Dermis microvascular lymphatic vessel endothelial cell (primary cell): ENCODE results near the gene GALNT2. TPM values are rescaled to one million over a fixed set of nuclear protein-coding genes. Genes with fewer than 3 reads are reported as not detected.

Experiments
- DNase-seq, 2 donors: peaks; one replicate each; pipeline versions ENCODE4 v3.0.0 to v3.0.0-alpha.2; 2010; ENCODE audit warnings: low read depth in 2 of 2
- total RNA-seq: library from RNA; depleted of rRNA; stranded (reverse); fragments of >200 nt; gene quantifications from 2 replicates; pipeline ENCODE4 v1.2.1, GENCODE V29; 2014

GALNT2 gene
- total RNA-seq, result 38.1 and 46.9 TPM in 2 replicates

DNA sequence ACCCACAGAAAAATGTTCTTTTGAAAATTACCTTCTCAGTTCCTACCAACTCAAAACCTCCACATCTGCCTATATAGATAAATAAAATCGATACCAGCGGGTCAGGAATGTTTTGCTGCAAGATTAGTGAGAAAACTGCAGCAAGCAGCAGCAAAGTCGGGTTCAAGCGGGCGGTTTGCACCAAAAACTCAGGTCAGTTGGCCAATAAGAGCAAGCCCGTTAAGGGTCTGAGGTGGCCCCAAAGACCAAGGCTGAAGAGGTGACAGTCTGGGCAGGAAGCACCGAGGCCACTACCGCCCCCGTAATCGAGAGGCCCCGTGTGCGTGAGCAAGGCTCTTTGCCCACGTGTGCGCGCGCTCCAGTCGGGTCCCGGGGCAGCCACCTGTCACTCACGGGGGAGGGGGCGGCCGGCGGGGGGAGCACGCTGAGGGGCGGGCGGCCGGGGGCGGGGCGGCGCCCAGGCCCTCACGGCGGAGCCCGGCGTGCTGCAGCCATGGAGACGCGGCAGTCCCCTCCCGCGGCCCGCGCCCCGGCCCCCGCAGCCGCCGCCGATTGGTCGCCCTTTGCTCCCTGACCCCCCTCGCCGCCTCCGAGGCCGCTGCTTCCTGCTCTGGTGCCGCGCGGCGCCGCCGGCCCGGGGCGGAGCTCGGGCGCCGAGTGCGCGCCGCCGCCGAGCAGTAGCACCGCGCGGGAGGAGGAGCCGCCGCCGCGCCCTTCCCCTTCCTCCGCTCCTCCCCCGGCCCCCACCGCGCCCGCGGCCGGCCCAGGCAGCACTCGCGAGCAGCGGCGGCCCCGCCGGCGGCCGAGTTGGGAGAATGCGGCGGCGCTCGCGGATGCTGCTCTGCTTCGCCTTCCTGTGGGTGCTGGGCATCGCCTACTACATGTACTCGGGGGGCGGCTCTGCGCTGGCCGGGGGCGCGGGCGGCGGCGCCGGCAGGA is at the start of gene GALNT2:
Gene GALNT2, plus strand, starts transcription at position 773 of the 939 bp plus-strand sequence. Its CDS starts 43 bp downstream, at position 816.
- DNase-seq, result peak; percentile 36 to 87

DNA sequence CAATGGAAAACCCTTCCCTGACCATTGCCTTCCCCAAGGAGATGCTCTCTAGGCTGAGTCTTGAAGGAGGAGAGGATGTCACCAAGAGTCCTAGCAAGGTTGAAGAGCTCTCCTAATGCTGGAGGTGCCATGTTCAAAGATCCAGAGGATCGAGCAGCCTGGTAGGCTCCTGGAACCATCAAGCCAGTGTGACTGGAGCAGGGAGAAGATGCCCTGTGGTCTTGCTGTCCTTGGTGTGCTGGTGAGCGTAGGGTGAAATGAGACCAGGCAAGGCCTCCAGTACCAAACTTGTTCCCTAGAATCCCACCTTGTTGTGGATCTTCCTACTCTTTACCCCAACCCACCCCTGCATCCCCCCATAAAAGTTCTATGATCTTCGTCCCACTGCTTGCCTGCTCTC is 46.6 kb upstream of the GALNT2 start:
- DNase-seq, result no peak

DNA sequence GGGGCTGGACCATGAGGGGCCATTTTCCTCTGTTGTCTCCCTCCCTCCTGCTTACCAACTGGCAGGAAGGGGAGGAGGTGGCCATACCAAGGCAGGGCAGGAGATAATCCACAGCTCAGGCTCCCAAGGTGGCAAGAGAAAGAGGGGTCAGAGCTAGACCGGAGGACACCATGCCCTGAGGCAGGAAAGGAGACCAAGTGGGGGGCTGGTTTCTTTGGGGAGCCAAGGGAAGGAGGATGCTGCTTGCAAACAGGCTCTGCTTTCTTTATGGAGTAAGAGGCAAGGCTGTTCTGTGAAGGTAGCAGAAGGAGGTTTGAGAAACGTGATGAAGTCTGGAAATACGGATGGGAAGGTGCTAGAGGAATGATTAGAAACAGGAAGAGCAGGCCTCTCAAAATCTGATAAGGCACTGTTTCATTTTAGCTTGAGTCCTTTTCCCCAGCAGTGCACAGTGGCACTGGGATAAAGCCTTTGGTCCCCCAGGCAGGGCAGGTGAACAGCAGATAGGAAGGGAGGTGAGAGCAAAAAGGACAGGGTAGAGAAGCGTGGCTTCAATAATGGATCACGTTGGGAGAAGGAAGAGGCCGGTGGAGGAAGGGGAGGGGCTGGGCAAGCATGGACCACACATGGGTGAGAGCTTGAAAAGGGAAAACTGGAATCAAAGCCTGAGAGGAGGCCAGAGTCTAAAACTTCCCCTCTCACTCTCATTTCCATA is 44.2 kb upstream of the GALNT2 start:
- no peak for DNase-seq

DNA sequence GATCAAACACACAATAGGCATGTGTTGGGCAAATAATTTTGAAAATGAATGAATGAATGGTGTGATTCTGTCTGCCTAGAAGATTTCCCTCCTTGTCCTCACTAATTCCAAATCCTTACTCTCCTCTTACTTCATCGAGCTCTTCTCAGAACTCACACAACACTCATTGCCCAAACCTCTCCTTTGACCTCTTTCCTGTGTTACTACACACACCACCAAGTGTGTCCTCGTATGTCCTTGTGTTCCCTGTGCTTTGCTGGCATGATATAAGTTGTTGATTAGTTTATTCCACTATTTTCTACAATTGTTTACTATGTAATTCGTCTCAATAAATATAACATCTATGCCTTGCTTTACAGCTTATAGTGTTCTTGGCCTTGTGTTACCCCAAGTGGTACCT is 41.4 kb upstream of the GALNT2 start:
- no peak for DNase-seq

DNA sequence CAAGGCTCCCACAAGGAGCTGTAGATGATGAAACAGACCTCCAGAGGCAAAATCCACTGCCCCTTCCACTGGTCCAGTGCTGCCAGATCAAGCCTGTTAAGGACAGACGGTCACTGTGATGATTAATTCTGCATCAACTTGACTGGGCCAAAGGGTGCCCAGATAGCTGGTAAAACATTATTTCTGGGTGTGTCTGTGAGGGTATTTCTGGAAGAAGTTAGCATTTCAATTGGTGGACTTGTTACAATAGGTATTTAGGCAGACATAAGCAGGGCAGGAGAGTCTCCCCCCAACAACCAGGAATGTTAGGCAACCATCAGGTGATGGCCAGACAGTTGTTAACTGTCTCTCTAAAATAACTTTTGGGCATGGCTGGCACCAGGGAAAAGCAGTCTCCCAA is 40.9 kb upstream of the GALNT2 start:
- DNase-seq, result no peak

DNA sequence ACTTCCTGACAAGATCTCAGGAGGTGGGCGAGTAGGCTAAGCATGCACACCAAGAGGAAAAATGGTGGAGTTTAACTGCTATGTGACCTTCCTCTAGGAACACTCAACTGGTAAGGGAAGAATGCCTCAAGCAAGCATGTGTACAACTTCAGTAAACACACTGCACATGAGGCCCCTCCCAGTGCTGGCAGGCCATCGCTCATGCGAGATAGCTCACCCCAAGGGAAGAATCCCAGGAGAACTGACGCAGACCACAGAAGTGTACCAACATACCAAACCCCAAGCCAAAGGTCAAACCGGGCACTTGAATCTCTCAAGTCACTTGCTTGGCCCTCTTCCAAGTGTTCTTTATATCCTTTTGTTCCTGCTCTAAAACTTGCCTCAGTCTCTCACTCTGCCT is 40.5 kb upstream of the GALNT2 start:
- no peak for DNase-seq

DNA sequence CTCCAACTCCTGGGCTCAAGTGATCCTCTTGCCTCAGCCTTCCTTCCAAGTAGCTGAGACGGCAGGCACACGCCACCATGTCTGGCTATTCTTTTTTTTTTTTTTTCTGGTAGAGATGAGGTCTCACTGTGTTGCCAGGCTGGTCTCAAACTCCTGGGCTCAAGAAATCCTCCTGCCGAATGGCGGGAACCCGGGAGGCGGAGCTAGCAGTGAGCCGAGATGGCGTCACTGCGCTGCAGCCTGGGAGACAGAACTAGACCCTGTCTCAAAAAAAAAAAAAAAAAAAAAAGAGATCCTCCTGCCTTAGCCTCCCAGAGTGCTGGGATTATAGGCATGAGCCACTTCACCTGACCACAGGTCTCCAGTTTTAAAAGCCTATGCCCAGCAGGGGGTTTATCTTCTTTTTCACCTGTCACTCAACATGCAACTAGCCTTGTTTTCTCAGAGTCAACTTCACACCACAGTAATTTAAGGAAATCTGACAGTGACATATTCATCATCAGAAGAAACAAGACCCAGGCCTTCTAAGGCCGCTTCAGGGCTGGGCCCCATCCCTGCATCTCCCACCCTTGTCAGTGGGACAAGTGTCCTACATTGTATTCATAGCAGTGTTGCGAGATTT is 38.3 kb upstream of the GALNT2 start:
- DNase-seq, result no peak

DNA sequence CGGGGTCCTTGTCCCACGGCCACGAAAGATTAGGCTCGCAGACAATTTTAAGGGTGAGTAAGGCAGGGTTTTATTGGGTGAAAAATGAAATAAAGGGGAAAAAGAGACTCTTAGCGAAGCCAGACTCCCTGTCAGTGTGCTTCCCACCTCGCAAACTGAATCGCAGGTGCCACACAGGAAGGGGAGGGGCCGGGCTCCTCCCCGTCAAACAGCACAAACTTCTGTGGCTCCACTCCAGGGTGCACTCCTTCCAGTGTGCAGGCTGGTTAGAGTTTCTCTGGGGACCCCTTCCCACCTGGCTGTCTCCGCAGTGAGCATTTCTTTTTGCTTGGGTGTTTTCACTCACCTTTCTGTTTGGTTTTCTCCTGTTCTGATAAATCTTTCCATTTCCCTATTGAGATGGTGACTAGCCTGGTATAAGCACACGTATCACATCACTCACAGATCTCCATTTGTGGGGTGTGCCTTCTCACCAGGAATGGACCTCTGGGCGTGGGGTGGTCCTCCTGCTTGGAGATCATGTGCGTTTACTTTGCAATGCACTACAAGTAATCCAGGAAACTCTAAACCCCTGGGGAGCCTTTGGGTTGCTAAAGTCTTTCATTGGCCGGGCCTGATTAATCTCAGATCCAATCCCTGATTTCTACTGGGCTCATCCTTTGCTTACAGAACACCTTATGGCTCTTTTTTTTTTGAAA is 37.6 kb upstream of the GALNT2 start:
- DNase-seq, result no peak

DNA sequence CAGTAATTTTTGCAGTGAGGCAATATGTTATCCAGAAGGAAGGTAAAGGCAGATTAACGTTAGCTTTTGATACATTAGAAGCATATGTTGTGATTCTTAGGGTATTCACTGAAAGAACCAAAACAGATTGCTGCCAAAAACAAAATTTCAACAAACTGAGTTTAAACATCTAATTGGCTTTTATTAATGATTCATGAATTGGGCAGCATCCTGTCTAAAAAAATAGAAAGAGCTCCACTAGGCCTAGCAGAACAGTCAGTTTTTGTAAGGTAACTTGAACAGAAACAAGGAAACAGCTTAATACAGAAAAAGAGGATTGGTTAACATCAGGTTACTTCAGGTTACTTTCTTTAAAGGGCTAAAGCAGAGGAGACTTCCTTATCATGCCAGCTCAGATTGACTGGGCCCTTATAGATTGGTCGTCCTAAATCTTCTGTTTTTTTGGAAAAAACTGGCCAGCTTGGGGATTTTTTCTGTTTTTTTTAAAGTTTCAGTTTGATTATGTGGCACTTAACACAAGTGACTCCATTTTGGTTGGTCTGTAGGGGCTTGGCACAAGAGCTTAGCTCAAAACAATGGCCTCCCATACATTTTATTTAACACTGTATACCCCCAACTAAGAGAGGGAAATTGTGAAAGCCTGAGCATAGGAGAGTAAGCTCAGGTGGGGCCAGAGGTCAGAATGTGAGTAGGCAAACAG is 36.8 kb upstream of the GALNT2 start:
- DNase-seq, result no peak

DNA sequence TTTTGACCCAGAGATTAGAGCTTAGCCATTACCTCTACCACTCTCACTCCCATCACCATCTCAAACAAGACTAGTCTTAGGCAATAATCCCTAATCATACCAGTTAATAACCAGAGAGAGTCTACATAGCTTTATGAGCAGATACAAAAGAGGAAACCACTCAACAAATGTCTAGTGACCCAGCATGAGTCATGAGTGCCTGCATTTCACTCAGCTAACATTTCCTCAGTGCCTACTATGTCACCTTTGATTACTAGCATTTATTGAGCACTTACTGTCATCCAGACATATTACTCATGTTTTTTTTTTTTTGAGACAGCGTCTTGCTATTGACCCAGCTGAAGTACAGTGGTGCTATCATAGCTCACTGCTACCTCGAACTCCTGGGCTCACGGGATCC is 35.9 kb upstream of the GALNT2 start:
- DNase-seq, result peak in 1 of 2 donors; percentile 6

DNA sequence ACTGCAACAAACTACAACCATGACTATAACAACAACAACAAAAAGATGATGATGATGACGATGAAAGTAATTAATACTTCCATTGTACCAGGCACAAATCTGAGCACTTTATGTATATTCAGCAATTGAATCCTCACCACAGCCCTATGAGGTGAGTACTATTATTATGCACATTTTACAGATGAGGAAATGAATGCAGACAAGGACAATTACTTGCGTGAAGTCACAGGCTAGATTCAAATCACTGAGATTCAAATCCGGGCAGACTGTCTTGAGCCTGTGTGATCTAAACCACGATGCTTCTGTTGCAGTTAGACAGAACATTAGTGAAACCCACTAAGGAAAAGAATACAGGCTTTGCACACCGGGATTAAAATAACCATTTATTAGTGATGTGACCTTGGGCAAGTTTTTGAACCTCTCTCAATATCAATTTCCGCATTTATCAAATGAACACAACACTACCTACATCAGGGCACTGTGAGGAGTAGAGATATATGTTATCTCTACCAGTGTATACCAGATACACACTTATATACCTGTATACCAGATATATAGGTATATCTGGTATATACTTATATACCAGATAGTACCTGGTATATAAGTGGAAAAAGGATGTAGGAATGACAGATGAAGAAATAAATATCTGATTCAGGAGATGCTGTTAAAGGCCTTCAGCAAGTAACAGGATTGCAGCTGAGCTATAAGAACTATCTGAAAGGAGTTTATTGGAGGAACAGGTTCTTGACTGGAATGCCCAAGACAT is 34.3 kb upstream of the GALNT2 start:
- no peak for DNase-seq

DNA sequence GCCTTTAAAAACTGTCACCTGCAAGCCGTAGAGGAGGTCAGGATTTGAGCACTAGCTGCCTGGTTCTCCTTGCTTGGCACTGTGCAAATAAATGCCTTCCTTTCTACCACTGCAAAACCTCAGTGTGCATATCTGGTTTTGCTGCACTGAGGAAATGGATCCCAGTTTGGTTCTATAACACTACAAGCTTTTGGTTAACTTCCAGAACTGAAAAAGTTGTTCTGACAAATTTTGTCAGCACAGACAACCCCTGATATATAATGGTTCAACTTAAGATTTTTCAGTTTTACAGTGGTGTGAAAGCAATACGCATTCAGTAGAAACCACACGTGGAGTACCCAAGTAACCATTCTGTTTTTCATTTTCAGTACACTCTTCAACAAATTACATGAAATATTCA is 29.8 kb upstream of the GALNT2 start:
- no peak for DNase-seq

DNA sequence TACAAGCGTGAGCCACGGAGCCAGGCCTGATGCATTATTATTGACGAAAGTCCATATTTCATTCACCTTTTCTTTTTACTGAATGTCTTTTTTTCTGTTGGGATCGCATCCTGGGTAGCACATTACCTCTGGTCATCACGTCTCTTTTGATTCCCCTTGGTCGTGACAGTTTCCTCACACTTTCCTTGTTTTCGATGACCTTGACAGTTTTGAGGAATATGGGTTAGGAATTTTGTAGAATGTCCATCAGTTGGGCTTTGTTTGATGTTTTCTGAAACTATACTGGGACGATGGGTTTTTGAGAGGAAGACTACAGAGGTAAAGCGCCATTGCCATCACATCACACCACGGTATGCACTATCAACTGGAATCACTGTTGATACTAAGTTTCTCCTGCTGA is 26.6 kb upstream of the GALNT2 start:
- no peak for DNase-seq

DNA sequence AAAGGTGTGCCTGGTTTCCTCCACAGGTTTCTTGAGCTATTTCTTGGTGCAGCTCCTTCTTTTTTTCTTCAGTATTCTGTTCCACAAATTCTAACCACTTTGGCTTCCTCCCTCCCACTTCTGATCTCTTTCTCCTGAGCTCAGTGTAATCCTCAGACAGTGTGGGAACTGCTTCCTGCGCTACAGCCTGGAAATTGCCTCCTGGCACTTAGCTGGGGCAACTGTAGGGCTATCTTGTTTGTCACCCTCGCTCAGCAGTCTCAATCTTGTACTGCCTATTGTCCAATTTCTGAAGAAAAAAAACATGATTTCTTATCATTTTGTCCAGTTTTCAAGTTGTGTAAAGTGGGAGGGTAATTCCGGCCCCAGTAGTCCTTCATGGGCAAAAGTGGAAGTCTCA is 24.0 kb upstream of the GALNT2 start:
- no peak for DNase-seq

DNA sequence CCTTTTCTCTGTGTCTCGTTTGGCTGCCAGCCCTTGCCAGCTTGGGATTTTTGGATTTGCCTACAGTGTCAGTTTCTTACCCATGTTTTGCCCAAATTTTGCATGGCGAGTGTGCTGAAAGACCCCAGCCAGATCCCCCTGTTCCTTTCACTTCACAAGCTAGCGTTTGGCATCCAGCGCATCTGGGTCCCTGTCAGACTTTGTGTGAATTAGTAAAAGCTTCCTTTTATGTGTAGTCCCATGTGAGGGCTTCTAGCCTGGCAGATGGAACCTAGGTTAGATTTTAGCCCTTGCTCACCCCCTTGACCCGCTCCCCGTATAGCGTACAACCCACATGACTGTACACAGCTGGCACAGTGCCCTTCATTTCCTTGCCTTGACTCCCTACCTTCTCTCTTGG is 22.3 kb upstream of the GALNT2 start:
- no peak for DNase-seq

DNA sequence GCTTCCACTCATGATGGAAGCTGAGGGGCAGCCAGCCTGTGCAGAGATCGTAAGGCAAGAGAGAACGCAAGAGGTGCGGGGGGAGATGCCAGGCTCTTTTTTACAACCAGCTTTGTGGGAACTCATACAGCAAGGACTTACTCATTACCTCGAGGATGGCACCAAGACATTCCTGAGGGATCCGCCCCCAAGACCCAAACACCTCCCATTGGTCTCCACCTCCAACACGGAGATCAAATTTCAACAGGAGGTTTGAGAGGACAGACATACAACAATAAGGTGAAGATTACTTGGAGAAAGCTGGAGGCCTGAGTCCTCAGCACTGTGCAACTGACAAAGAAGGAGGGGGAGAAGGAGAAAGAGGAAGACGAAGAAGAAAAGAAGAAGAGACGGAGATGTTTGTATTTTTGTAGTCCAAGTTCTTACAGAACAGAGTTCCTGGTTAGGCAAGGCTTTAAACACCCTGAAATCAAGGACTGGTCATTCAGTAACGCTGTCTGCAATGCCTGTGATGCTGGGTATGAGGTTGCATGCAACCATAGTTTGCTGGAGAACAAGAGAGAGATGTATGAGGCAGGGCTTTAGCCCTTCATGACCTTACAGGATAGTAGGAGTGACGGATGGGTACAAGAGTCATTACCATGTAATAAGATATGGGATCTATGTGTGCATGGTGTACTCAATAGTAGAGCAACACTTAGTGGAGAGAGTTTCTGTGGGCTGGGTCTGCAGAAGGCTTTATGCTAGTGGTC is 19.7 kb upstream of the GALNT2 start:
- DNase-seq, result no peak

DNA sequence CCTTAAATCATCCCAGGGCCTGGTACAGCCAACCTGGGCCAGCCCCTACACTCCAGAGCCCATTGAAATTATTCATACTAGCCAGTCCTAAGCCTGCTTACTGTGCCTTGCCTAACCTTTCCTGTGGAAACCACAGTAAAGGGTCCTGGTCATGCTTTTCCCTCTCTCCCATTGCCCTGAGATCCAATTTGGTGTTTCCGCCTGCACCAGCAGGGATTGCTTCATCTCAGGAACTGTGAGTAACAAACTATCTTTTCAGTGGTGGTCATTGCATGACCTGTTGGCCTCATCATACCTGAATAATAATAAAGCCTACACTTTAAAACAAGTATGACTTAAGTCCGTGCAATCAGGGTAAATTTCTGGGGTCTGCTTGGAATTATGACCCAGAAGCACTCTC is 18.7 kb upstream of the GALNT2 start:
- no peak for DNase-seq

DNA sequence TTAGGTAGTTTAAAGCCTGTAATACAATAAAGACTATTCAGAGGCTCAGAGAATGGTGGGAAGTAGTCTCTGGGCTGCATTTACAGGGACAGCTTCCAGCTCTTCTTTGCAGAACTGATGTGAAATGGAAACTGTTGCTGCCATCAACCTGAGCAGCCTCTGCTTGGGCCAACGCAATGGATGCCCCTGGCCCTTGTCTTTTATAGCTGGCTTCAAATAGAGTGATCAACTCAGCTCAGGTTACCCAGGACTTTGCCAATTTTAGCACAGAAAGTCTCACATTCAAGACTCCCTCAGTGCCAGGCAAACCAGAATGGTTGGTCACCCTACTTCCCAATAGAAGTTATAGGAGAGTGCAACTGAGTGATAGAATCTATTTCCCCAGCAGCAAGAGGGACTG is 18.1 kb upstream of the GALNT2 start:
- no peak for DNase-seq

DNA sequence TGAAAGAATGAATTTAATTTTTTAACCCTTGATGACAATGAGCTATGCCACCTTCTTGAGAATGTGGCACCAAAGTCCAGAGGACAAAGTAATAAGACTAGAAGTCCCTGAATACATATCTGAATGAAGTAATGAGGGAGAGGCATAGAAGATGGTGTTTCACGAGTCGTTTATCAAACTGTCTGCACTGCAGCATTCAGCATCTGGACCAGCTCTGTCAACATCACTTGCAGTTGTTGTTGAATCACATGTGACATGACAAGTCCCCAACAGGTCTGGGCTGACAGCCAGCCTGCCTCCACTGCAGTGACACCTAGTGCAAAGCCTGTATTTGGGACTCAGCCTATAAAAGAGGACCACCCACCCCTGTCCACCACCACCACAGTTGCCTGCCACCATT is 17.3 kb upstream of the GALNT2 start:
- no peak for DNase-seq
